ENCODE results near the gene PHF5A.
"Not testable (repeated sequence)": the region's sequence is repeated elsewhere in the genome, so short reads cannot be mapped to it uniquely, and the experiment has no call there.

Gene PHF5A

DNA sequence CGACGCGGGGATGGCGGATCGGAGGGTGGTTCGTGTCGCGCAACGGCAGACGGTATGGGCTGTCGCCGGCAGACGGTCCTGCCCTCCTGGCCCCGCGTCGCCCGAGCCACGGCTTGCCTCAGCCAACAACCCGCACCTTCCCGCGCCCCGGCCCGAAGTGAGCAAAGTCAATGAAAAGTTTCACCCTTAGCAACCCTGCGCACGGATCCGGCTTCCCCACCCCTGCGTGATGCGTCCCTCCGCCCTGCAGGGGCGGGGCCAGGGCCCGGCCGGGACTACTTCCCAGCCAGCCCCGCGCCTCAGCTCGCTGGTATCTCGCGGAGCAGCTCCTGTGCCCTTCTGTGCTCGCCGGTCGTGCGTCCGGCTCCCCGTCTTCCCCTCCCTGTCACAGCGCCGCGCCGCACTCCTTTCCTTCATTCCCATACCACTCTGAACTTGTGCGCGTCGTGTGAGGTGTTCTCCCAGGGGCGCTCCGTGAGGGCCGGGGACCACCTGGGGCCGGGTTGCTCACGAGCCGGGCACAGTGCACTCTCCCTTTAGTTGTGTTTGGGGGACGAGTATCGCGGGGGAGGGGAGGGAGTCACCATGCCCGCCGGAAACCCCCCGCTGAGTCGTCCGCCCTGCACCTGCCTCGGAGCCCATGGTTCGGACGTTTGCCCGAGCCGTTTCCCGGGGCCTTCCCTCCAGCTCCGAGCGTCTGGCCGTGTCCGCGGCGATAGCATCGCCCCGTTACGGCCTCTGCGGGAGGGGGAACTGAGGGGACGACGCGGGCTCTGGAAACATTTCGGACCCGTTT, 21.7 kb downstream of the PHF5A start, which contains the start of gene TOB2:
TSS of gene TOB2 (minus strand) at position 163 of the 796 bp plus-strand sequence. CDS start 9,456 bp downstream, outside the sequence.
- peak; percentile 93 to 95 for DNase-seq

DNA sequence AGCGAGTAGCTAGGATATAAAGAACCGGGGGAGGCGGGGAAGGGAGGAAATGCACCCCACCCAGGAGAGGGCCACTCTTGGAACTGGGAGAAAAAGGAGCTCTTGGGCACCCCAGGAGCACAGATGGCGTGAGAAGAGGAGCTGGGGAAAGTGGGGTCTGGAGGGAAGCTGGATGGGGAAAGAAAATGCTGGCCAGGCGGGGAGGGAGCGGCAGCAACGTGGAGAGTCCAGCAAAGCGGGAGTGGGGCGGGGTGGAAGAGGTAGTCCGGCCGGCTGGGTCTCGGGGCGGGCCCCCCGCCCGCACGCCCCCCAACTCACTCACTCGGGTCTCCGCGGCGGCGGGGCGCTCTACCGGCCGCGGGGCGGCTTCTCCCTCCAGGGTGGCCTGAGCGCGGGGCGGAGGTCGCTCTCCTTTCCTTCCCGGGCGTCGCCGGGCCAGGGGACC, 22.4 kb downstream of the PHF5A start:
- DNase-seq = no peak

DNA sequence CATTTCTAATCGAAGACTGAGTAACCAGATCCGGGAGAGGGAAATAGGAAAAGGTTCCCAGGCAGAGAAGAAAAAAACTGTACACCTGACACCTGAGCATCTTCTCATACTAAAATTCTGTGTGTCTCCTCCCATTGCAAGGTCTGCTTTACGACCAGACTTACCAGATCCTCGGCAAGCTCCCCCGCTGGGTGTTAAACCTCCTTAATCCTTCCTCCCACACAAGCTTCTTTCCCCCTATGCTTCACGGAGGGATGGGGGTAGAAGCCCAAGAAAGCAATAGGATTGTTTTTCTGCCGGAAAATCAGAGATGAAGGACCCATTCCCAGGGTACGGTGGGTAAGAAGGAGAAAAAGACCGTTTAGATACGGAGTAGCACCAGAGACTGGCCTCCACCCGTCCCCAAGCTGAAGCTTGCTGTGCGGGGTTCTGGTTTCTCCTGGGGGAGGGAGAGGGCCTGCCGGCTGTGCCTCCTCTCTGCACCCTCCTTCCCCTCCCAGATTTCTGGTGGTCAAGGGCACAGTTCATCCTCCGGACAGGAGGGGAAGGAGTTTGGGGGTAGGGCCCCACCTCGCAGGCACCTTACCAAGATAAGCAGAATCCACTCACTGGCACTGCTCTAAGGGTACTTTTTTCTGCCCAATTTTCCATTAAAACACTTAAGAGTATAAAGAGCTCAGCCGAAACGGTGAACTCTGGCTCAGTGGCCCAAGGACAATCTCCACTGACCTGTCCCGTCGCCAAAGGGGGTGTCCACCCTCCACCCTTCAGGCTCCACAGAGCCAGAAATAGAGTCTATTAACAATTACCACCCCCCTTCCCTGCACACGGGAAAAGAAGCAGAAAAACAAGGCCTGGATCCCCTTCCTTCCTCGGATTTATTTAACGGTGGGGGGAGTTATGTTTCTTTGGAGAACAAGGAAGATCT, 23.1 kb downstream of the PHF5A start:
- DNase-seq = peak; percentile 18 to 25

DNA sequence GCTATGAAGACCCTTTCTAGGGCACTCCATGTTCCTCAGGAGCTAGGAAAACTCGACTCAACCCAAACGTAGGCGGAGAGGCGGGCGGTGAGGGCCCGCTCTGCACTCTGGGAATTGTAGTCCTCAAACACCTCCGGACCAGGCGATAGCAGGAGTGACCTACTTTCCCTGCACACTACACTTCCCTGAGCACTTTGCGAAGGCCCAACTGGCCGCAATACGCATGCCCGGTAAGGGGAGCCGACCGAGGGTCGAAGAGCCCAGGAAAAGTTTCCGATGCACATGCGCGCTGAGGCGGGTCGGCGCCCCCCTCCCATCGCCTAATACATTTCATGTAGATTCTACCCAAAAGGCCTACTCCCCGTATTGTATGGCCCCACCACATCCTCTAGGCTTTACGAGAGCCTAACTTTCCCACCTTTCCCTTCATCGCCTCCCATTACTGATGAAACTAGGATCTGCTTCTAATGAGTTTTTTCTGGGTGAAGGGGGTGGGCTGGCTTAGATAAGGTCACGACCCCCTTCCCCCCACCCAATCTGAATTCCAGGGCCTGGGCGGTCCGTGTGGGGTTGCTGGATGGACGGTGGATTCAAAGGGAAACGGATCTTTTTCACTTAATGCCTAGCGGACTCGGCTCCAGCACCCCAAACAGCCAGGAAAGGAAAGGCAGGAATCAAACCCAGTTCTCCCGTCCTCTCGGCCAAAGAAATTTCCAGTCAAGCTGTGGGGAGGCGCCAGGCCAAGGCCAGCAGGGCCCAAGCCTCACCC, 23.9 kb downstream of the PHF5A start:
- DNase-seq = peak; percentile 82 to 86

DNA sequence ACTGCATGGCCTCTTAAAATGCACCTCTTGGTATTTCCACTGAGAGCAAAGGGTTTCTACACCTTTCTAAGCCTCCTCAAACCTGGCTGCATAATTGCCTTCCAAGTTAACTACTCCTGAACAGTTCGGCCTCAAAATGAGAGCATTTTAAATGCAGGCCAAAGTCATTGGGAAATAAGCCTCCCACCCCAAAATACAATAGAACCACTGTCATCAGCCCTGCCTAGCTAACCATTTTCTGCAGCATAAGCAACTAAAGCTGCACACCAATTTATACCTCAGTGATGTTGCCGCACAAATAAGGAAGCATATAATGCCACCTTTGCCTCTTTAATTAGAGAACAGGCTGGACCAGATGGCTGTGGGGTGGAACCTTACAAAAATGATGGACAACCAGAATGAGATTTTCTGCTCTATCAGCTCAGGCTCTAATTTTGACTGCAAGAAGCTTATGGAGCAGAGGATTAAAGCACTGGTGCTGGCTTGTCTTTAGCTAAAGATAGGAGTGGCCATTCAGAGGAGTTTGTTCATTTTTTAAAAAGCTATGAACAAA, 26.2 kb downstream of the PHF5A start:
- no peak for DNase-seq

DNA sequence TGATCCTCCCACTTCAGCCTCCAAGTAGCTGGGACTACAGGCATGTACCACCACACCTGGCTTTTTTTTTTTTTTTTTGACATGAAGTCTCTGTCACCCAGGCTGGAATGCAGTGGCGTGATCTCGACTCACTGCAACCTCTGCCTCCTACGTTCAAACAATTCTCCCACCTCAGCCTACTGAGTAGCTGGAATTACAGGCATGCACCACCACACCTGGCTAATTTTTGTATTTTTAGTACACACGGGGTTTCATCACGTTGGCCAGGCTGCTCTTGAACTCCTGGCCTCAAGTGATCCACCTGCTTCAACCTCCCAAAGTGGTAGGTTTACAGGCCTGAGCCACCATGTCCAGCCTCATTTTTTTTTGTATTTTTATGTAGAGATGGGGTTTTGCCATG, 28.0 kb downstream of the PHF5A start:
- DNase-seq = not testable (repeated sequence)

DNA sequence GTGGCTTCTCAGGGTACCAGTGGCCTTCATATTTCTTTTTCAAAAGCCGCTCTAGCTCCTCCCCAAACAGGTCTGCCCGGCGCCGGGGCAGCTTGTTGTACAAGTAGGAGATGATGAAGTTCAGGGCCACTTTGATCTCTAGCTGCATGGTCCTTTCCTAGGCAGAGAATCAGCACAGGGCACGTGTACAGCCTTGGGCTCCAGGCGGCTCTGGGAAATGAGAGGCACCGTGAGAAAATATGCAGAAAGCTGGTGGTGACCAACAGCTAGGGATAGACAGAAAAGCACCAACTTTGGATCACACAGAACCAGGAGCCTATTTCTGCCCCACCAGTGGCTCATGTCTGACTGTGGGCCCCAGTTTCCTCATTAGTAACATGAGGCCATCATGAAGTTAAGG, 31.3 kb downstream of the PHF5A start:
- DNase-seq = no peak

DNA sequence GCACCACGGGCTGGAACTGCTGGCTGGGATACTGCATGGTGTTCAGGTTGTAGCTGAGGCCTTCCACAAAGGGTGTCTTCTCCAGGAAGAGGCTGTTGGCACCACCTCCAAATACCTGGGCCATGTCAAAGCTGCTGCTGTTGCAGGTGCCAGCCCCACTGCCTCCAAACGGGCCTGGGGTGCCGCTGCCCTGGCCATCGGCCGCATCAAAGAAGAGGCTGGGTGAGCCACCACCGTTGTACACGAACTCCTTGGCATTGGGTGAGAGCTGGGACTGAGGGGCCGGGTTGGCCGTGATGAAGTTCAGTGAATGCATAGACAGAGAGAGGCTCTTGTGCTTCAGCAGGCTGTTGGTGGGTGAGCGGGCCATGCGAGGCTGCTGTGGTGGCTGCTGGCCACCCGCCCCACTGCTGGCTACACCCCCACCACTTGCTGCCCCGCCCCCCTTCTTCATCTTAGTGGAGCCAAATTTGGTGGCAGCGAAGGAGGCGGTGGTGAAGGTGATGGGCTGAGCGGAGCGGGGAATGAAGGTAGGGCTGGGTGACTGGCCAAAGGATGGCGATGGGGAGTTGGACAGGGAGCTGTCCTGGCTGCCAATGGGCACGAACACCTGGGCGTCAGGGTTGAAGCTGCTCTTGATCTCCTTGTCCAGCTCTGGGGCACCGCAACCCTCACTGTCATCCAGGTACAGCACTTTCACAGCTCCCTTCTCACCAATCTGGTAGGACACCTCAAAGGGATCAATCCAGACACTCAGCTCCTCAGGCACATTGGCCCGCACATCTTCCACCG, 32.0 kb downstream of the PHF5A start:
- DNase-seq = no peak

DNA sequence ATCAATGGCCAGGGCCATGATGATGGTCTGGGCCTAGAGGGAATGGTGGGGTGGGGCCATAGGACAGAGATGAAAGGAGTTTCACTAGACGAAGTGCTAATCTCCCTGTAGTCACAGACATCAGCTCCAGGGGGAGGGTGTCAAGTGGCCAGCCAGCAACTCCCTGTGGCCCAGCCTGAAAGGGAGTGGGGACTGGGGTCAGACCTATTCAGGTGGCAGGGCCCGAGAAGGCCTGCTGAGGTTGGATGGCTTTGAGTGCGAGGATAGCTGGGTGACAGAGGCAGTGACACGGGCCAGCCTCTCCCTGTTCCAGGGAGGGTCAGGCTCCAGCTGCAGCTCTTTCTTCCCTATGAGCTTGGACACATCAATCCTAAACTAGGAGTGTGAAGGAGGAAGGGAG, 32.9 kb downstream of the PHF5A start:
- no peak for DNase-seq

DNA sequence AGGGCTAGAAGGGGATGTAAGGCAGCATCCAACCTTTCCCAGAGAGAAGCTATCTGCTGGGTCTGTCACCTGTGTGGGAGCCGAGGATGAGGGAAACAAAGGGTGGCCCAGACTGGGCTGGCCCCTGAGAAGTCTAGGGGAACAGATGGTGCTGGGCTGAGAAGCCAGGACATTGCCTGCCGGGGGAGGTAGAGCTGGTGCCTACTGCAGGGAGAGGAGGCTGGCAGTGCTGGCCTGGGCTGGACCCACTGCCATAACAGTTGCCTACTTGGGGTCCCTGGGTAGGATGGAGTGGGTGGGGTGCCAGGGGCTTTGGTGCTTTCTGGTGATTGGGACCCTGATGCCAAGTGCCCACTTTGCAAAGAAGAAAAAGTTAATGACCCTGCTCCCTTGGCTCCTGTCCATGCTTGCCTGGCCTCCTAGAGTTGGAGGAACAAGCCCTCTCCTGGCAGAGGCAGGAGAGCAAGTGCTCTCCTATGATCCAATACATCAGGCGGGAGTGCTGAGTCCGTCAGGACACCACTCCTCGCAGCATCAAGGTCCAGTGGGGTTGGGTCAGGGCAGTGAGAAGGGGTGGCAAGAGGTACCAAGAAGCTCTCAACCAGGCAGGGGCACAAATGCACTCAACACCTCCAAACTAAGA, 34.0 kb downstream of the PHF5A start:
- not testable (repeated sequence) for DNase-seq

DNA sequence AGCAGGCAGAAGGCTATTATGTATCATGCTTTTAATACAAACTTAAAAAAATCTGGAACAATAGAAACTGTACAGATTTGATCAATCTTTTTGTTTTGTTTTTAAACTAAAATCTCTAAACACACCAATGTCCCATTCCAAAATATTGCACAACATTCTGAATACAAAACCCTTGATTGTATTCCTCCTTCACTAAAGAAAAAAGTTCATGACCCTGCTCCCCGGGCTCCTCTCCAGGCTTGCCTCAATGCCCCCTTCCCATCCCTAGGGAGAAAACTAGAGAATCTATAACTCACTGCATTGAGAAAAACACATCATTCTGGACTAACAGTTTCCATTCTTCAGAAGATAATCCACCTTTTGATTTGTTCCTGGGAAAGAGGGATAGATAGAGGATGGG, 35.0 kb downstream of the PHF5A start:
- not testable (repeated sequence) for DNase-seq

DNA sequence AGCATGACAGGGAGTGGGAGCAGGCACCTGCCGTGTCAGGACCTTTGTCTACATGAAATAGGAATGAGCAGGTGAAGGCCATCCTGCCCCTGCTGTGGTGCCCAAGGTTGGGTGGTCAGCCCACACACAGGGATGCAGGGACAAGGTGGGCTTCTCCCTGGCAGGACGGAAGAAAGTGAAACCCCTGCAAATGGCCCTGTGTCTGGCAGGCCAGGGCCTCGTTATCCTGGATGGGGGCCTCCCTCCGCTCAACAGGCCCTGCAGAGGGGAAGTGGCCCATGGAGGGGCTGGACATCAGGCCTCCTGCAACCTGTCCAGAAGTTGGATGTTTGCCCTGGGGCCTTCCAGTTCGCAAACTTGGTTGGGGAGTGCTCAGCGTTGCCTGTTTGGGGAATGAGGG, 36.8 kb downstream of the PHF5A start:
- DNase-seq = no peak

DNA sequence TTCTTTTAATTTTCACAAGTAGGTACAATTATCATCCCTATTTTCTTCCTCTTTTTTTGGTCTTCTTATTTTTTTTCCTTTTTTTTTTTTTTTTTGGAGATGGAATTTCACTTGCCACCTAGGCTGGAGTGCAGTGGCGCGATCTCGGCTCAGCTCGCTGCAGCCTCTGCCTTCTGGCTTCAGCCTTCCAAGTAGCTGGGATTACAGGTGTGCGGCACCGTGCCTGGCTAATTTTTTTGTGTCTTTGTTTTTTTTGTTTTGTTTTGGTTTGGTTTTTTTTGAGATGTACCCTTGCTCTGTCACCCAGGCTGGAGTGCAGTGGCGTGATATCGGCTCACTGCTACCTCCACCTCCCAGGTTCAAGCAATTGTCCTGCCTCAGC, 38.5 kb downstream of the PHF5A start:
- DNase-seq = no peak

DNA sequence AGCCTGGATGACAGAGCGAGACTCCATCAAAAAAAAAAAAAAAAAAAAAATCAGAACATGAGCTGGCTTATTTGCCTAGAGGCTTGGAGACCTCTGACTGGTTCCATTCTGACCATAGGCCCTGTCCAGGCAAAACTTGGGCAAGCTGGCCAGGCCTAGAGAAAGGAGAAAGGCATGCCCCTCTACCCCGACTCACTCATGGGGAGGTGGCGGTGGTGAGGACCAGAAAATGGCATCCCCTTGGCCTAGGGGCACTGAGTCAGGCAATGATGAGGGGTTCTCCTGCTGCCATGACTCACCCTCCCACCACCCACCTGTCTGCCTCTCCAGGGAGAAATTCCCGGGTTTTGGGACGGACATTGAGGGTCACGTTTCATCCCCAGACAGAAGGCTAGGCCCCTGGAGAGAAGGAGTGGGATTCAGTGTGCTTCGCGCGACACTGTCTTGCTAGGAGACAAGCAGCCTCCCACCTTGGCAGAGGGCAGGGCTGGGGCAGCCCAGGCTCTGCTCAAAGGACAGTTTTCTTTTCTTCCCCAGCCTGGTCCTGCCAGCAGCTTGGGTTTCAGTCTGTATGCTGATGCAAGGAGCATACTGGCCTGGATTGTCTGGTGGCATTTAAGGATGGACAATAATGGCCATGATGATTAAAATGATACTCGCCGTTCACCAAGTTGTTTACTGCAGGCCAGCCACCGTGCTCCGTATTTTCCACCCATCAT, 39.1 kb downstream of the PHF5A start:
- no peak for DNase-seq

DNA sequence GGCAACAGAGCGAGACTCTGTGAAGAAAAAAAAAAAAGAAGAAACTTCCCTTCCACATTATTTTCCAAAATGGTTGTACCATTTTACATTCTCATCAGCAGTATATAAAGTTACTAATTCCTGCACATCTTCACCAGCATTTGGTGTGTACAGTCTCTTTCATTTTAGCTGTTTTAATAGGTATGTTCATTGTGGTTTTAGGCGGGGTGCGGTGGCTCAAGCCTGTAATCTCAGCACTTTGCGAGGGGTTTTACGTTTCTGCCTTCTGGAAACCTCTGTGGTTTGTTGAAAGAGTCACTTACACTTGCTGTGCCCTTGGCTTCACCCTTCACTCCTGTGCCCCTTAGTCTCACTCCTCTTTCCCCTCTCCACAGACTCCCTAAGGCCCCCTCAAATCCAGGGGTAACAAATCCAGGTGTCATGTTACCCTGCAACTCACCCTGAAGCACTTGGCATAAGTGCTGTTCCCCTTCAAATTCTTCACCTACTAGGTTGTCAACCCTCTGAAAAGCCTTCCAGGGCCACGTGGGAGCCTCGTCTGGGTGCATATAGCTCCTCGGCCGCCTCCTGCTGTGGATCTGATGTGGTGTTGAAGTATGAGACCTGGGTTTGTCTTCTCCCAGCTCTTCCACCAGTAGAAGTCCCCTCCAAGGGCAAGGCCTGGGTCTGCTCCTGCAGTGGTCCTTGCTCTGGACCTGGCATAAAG, 42.7 kb downstream of the PHF5A start:
- DNase-seq = no peak

DNA sequence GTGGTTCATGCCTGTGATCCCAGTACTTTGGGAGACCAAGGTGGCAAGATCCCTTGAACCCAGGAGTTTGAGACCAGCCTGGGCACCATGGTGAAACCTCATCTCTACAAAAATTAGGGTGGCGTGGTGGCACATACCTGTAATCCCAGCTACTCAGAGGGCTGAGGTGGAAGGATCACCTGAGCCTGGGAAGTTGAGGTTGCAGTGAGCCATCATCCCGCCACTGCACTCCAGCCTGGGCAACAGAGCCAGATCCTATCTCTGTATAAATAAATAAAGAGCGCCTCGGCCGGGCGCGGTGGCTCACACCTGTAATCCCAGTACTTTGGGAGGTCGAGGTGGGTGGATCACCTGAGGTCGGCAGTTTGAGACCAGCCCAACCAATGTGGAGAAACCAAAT, 49.8 kb downstream of the PHF5A start:
- DNase-seq = no peak

DNA sequence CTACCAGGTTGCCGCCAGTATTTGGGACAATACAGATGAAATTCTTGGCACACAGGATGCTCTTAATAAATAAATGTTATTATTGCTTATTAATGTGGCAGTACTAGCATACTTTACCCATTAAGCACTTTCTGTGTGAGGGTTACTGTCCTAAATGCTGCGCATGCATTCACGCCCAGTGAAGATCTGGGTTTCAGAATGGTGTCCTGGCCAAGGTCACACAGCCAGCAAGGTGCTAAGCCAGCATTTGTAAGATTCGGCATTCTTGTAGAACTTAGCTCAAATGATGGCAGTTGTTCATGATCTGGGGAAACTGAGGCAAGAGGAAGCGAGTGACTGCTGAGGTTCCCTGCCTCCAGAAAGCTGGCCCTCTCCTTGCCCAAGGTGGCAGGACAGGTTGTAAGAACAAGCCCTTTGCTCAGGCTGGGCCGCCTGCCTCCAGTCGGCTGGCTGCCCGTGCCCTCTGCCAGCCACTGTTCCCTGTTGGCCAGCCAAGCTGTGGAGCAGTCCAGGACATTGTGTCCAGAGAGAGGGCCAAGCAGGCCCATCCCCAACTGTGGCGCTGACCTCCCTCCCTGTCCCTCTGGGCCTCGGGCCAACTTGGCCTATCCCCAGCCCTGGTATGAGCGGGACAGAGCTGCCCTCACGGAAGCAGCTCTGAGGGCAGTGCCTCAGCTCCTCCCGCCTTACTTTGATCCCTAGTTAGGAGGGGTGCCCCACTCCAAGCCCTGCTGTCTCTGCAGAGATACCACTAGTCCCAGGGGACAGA, 50.7 kb downstream of the PHF5A start:
- no peak for DNase-seq

DNA sequence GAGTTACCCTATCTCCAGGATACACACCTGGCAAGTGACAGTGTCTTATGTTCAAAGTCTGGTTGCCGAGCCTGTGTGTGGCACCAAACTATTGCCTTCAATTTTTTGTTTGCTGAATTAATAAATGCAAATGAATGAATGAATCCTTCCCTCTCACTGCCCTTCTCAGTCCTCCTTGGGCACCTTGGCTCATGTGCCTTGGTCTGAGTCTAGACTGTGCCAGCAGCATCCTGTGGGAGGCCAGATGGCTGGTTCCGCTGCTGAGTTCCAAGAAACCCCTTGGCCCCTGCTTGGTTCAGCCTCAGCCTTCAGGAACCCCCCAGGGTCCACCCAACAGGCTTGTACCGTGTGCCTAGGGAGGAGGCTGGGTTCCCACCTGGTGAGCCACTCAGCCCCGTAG, 52.9 kb downstream of the PHF5A start:
- no peak for DNase-seq

Data from activated CD4-positive, alpha-beta T cell treated with anti-CD3 and anti-CD28 coated beads for 4 hours (primary cell).